AG09319 (cell line): Measurements from ENCODE around the gene OR4N2.
"Not testable (repeated sequence)": the region's sequence is repeated elsewhere in the genome, so short reads cannot be mapped to it uniquely, and the experiment has no call there.

Experiments used
- DNase-seq: peaks from one replicate; pipeline ENCODE4 v3.0.0-alpha.2; 2010; ENCODE audit warnings: low read depth; ENCODE audit errors: extremely low read depth
- CTCF ChIP-seq: IDR thresholded peaks from 2 replicates; pipeline ENCODE4 v1.5.1; 2011; ENCODE audit warnings: low read depth, mild to moderate bottlenecking, inconsistent platforms, low read length, moderate library complexity

The OR4N2 gene

GRCh38 chr14:19838433-19838832 is 34.9 kb downstream of the OR4N2 start:
- no peak for TF ChIP-seq CTCF
- no peak for DNase-seq

GRCh38 chr14:19851365-19851764 is 47.8 kb downstream of the OR4N2 start:
- no peak for DNase-seq
- no peak for TF ChIP-seq CTCF

GRCh38 chr14:19866061-19866669 is 62.6 kb downstream of the OR4N2 start:
- not testable (repeated sequence) for DNase-seq

- no peak for DNase-seq
- no peak for TF ChIP-seq CTCF
Observed at GRCh38 chr14:19873178-19873577, 69.6 kb downstream of the OR4N2 start.

- DNase-seq: no peak
- no peak for TF ChIP-seq CTCF
Observed at GRCh38 chr14:19874842-19875241, 71.3 kb downstream of the OR4N2 start, which contains the start of gene OR4K2. Gene OR4K2, plus strand, starts transcription at chr14:19875142. Its CDS starts 1,126 bp downstream, at chr14:19876268.

- no peak; the same call in 1 of the 2 replicates for TF ChIP-seq CTCF
- no peak for DNase-seq
Observed at GRCh38 chr14:19878029-19878642, 74.6 kb downstream of the OR4N2 start.
